Measurements from ENCODE around the gene ATP6AP2.

The ATP6AP2 gene

DNA sequence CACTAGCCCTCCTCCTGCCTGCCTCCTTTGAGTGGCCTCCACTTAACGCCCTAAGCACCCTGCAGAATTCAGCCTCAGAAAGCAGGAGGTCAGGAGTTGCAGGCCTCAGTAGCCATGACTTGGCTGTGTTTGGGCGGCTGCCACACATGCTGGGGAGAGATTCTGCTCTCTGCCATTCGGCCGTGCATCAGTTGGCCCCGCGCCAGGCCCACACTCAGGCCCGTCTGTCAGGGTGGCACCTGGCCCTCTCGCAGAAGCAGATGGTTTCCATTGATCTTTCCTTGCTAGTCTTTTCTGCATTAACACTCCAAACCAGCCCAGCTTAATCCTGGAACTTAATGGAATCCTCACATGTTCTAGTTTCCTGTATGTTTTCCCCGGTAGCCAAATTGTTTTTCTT, 30.7 kb upstream of the ATP6AP2 start:
- Histone ChIP-seq H2BK5ac (ENCODE audit: low read length) (no peak overlapping the region), H2BK120ac (ENCODE audit: low read depth, low read length) (no peak overlapping the region), H4K5ac (ENCODE audit: low read length) (no peak overlapping the region), H3K4me1 (ENCODE audit: control insufficient read depth, low read depth, low read length) (no peaks in the 10 kb centered on the region), H3K56ac (ENCODE audit: low read length) (no peak overlapping the region), H3K4ac (ENCODE audit: low read depth, low read length) (no peak overlapping the region), H3K18ac (ENCODE audit: low read length) (no peak overlapping the region), H3K4me2 (ENCODE audit: low read length) (no peak overlapping the region), H3K27ac (ENCODE audit: low read depth, low read length) (no peak overlapping the region), H3K4me3 (ENCODE audit: low read length) (no peak overlapping the region), H3K27me3 (ENCODE audit: insufficient read depth, low read length, poor library complexity) (no peaks in the 10 kb centered on the region), H3K79me2 (ENCODE audit: control insufficient read depth, insufficient read depth, low read length) (no peaks in the 10 kb centered on the region), H3K79me1 (ENCODE audit: low read length) (no peaks in the 10 kb centered on the region), H2AK5ac (ENCODE audit: low read length) (no peak overlapping the region), H3K23ac (ENCODE audit: low read length) (no peak overlapping the region), H3K9ac (ENCODE audit: low read length) (no peak overlapping the region), H3K36me3 (ENCODE audit: control insufficient read depth, insufficient read depth, low read length) (no peaks in the 10 kb centered on the region), H2BK15ac (replicated peaks; ENCODE audit: low read depth) (no peak overlapping the region), H4K8ac (ENCODE audit: low read depth, low read length) (no peak overlapping the region)
- WGBS (ENCODE audit: extremely low coverage, insufficient coverage, low lambda C conversion rate) = no CpG with 5 or more reads among the region's 9 CpGs
- DNase-seq = no peak

DNA sequence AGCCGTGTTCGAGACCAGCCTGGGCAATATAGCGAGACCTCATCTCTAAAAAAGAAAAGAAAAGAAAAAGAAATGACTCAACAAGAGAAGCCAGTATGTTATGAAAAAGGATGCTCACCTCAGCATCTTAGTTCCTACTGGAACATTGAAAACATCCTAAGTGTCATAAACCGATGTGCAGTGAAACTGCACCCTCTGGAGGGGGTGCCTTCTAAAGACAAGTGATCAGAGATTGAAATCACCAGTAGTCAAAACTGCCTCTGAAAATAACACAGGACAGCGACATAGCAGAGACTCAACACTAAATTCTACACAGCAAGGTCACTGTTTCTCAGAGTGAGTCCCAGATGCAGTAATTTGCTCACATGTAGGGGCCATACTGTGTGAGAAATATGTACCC, 28.0 kb upstream of the ATP6AP2 start:
- no peak for DNase-seq
- H3K4me1 ChIP-seq (ENCODE audit: control insufficient read depth, low read depth, low read length) = no peaks in the 10 kb centered on the region
- no peak overlapping the region for H4K5ac ChIP-seq (ENCODE audit: low read length)
- H3K23ac ChIP-seq (ENCODE audit: low read length) = no peak overlapping the region
- H2BK15ac ChIP-seq (replicated peaks; ENCODE audit: low read depth) = no peak overlapping the region
- no peak overlapping the region for H2AK5ac ChIP-seq (ENCODE audit: low read length)
- H2BK5ac ChIP-seq (ENCODE audit: low read length) = no peak overlapping the region
- no peak overlapping the region for H2BK120ac ChIP-seq (ENCODE audit: low read depth, low read length)
- no peak overlapping the region for H4K8ac ChIP-seq (ENCODE audit: low read depth, low read length)
- H3K9ac ChIP-seq (ENCODE audit: low read length) = no peak overlapping the region
- H3K4me2 ChIP-seq (ENCODE audit: low read length) = no peak overlapping the region
- no peaks in the 10 kb centered on the region for H3K36me3 ChIP-seq (ENCODE audit: control insufficient read depth, insufficient read depth, low read length)
- no peaks in the 10 kb centered on the region for H3K79me1 ChIP-seq (ENCODE audit: low read length)
- no peaks in the 10 kb centered on the region for H3K79me2 ChIP-seq (ENCODE audit: control insufficient read depth, insufficient read depth, low read length)
- H3K27ac ChIP-seq (ENCODE audit: low read depth, low read length) = no peak overlapping the region
- no CpG with 5 or more reads among the region's 5 CpGs for WGBS (ENCODE audit: extremely low coverage, insufficient coverage, low lambda C conversion rate)
- H3K4ac ChIP-seq (ENCODE audit: low read depth, low read length) = no peak overlapping the region
- H3K27me3 ChIP-seq (ENCODE audit: insufficient read depth, low read length, poor library complexity) = no peaks in the 10 kb centered on the region
- no peak overlapping the region for H3K18ac ChIP-seq (ENCODE audit: low read length)
- no peak overlapping the region for H3K4me3 ChIP-seq (ENCODE audit: low read length)
- no peak overlapping the region for H3K56ac ChIP-seq (ENCODE audit: low read length)

DNA sequence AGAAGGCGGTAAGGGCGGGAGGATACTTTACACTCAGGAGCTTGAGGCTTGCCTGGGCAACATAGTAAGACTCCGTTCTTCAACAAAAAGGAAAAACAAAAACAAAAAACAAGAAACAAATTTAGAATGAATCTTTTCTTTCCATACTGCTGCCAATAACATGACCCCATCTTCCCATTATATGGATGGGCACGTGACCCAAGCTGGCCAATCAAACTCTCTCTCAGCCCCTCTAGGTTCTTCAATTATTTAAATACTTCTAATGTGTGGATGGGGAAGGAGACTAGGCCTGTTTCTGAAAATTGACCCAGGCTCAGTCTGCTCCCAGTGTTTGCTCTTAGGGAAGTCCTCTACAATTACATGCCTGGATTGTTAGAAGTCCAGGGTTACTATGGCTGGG, 22.2 kb upstream of the ATP6AP2 start:
- Histone ChIP-seq H2BK120ac (ENCODE audit: low read depth, low read length) (no peak overlapping the region), H4K8ac (ENCODE audit: low read depth, low read length) (no peak overlapping the region), H3K27ac (ENCODE audit: low read depth, low read length) (no peak overlapping the region), H3K36me3 (ENCODE audit: control insufficient read depth, insufficient read depth, low read length) (no peaks in the 10 kb centered on the region), H2BK15ac (replicated peaks; ENCODE audit: low read depth) (no peak overlapping the region), H3K27me3 (ENCODE audit: insufficient read depth, low read length, poor library complexity) (no peaks in the 10 kb centered on the region), H3K4me3 (ENCODE audit: low read length) (no peak overlapping the region), H3K9ac (ENCODE audit: low read length) (no peak overlapping the region), H3K4me1 (ENCODE audit: control insufficient read depth, low read depth, low read length) (no peaks in the 10 kb centered on the region), H2AK5ac (ENCODE audit: low read length) (no peak overlapping the region), H3K56ac (ENCODE audit: low read length) (no peak overlapping the region), H4K5ac (ENCODE audit: low read length) (no peak overlapping the region), H2BK5ac (ENCODE audit: low read length) (no peak overlapping the region), H3K18ac (ENCODE audit: low read length) (no peak overlapping the region), H3K79me1 (ENCODE audit: low read length) (no peaks in the 10 kb centered on the region), H3K23ac (ENCODE audit: low read length) (no peak overlapping the region), H3K4me2 (ENCODE audit: low read length) (no peak overlapping the region), H3K4ac (ENCODE audit: low read depth, low read length) (no peak overlapping the region), H3K79me2 (ENCODE audit: control insufficient read depth, insufficient read depth, low read length) (no peaks in the 10 kb centered on the region)
- DNase-seq = no peak
- no CpG with 5 or more reads among the region's 4 CpGs for WGBS (ENCODE audit: extremely low coverage, insufficient coverage, low lambda C conversion rate)

DNA sequence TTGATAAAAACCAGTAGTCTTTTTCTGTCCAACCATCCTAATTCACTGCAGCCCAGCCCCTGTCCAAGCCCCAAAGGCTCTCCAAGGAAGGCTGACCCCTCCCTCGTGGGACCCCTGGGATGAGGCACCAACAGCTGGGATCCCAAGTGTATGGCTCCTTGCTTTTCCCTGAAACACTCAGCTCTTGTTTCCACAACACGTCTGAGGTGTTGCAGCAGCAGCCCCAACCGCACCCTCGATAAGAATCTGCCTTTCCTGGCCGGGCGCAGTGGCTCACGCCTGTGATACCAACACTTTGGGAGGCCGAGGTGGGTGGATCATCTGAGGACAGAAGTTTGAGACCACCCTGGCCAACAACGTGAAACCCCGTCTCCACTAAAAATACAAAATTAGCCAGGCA, 17.0 kb upstream of the ATP6AP2 start:
- Histone ChIP-seq H3K4ac (ENCODE audit: low read depth, low read length) (no peak overlapping the region), H2BK120ac (ENCODE audit: low read depth, low read length) (no peak overlapping the region), H4K8ac (ENCODE audit: low read depth, low read length) (no peak overlapping the region), H3K23ac (ENCODE audit: low read length) (no peak overlapping the region), H2AK5ac (ENCODE audit: low read length) (no peak overlapping the region), H3K56ac (ENCODE audit: low read length) (no peak overlapping the region), H3K79me2 (ENCODE audit: control insufficient read depth, insufficient read depth, low read length) (no peaks in the 10 kb centered on the region), H2BK5ac (ENCODE audit: low read length) (no peak overlapping the region), H3K4me2 (ENCODE audit: low read length) (no peak overlapping the region), H3K4me3 (ENCODE audit: low read length) (no peak overlapping the region), H3K9ac (ENCODE audit: low read length) (no peak overlapping the region), H4K5ac (ENCODE audit: low read length) (no peak overlapping the region), H2BK15ac (replicated peaks; ENCODE audit: low read depth) (no peak overlapping the region), H3K27me3 (ENCODE audit: insufficient read depth, low read length, poor library complexity) (no peaks in the 10 kb centered on the region), H3K27ac (ENCODE audit: low read depth, low read length) (no peak overlapping the region), H3K18ac (ENCODE audit: low read length) (no peak overlapping the region), H3K36me3 (ENCODE audit: control insufficient read depth, insufficient read depth, low read length) (no peaks in the 10 kb centered on the region), H3K4me1 (ENCODE audit: control insufficient read depth, low read depth, low read length) (no peaks in the 10 kb centered on the region), H3K79me1 (ENCODE audit: low read length) (no peaks in the 10 kb centered on the region)
- WGBS (ENCODE audit: extremely low coverage, insufficient coverage, low lambda C conversion rate) = no CpG with 5 or more reads among the region's 10 CpGs
- DNase-seq = no peak

DNA sequence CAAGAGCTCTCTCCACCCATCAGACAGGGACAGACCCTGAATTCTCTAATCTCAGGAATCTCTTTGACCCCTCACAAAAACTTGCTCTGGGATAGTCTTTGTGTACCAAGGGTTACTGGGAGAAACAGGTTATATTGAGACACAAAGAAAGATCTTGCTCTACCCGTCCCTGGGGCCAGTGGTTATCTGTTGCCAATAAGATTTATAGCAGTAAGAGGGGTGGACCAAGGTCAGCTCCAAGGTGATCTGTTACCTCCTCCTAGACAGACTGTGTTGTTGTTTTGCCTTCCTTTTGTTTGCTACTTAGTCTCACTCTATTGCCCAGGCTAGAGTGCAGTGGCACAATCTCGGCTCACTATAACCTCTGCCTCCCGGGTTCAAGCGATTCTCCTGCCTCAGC, 16.3 kb upstream of the ATP6AP2 start:
- H3K23ac ChIP-seq (ENCODE audit: low read length) = no peak overlapping the region
- H2BK5ac ChIP-seq (ENCODE audit: low read length) = no peak overlapping the region
- no peak overlapping the region for H3K4me2 ChIP-seq (ENCODE audit: low read length)
- no peak for DNase-seq
- no peak overlapping the region for H2AK5ac ChIP-seq (ENCODE audit: low read length)
- no peak overlapping the region for H3K27ac ChIP-seq (ENCODE audit: low read depth, low read length)
- H4K5ac ChIP-seq (ENCODE audit: low read length) = no peak overlapping the region
- no peaks in the 10 kb centered on the region for H3K79me1 ChIP-seq (ENCODE audit: low read length)
- H3K27me3 ChIP-seq (ENCODE audit: insufficient read depth, low read length, poor library complexity) = no peaks in the 10 kb centered on the region
- no peak overlapping the region for H3K56ac ChIP-seq (ENCODE audit: low read length)
- no peak overlapping the region for H4K8ac ChIP-seq (ENCODE audit: low read depth, low read length)
- no peaks in the 10 kb centered on the region for H3K36me3 ChIP-seq (ENCODE audit: control insufficient read depth, insufficient read depth, low read length)
- H3K79me2 ChIP-seq (ENCODE audit: control insufficient read depth, insufficient read depth, low read length) = no peaks in the 10 kb centered on the region
- no peak overlapping the region for H3K4me3 ChIP-seq (ENCODE audit: low read length)
- no peaks in the 10 kb centered on the region for H3K4me1 ChIP-seq (ENCODE audit: control insufficient read depth, low read depth, low read length)
- H2BK15ac ChIP-seq (replicated peaks; ENCODE audit: low read depth) = no peak overlapping the region
- H3K9ac ChIP-seq (ENCODE audit: low read length) = no peak overlapping the region
- no peak overlapping the region for H3K4ac ChIP-seq (ENCODE audit: low read depth, low read length)
- H3K18ac ChIP-seq (ENCODE audit: low read length) = no peak overlapping the region
- no peak overlapping the region for H2BK120ac ChIP-seq (ENCODE audit: low read depth, low read length)
- no CpG with 5 or more reads among the region's 4 CpGs for WGBS (ENCODE audit: extremely low coverage, insufficient coverage, low lambda C conversion rate)

DNA sequence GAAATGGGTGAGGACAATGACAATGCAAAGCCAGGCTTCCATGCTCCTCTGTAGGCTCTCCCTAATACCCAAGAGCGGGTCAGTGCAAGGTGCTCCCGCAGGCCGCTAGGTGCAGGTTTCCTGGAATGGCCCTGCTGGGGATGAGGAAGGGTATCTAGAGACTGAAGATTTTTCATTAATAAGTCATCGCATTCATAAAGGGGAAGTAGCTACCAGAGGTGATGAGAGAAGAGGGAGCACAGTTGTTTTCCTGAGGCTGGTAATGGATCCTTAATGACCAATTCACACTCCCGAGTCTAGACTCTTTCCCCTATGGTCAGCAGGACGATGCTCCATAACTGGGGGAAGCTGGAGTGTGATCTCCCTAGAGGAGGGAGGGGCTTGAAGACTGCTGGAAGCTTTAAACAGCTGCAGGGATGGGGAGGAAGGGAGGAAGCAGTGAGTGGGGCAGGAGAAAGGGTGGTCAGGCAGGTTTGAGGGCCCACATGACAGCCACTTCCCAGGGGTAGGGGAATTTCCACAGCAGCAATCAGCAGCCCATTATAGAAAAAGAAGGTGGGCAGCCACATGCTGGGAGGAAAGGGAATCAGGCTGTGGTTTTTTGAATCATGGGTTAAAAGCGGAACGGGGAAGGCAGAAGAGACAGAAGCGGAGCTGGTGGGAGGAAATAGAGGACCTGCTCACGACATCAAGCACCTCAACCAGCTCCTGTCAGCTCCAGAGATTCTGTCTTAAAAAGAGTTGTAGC, 10.2 kb upstream of the ATP6AP2 start:
- no peak overlapping the region for H3K56ac ChIP-seq (ENCODE audit: low read length)
- no peak overlapping the region for H3K23ac ChIP-seq (ENCODE audit: low read length)
- H4K8ac ChIP-seq (ENCODE audit: low read depth, low read length) = no peak overlapping the region
- H3K18ac ChIP-seq (ENCODE audit: low read length) = no peak overlapping the region
- H3K27ac ChIP-seq (ENCODE audit: low read depth, low read length) = no peak overlapping the region
- H3K4me2 ChIP-seq (ENCODE audit: low read length) = no peak overlapping the region
- H2AK5ac ChIP-seq (ENCODE audit: low read length) = no peak overlapping the region
- no CpG with 5 or more reads among the region's 10 CpGs for WGBS (ENCODE audit: extremely low coverage, insufficient coverage, low lambda C conversion rate)
- no peak overlapping the region for H3K4ac ChIP-seq (ENCODE audit: low read depth, low read length)
- no peaks in the 10 kb centered on the region for H3K79me1 ChIP-seq (ENCODE audit: low read length)
- H2BK15ac ChIP-seq (replicated peaks; ENCODE audit: low read depth) = no peak overlapping the region
- H2BK5ac ChIP-seq (ENCODE audit: low read length) = no peak overlapping the region
- no peak overlapping the region for H4K5ac ChIP-seq (ENCODE audit: low read length)
- no peaks in the 10 kb centered on the region for H3K27me3 ChIP-seq (ENCODE audit: insufficient read depth, low read length, poor library complexity)
- H2BK120ac ChIP-seq (ENCODE audit: low read depth, low read length) = no peak overlapping the region
- no peaks in the 10 kb centered on the region for H3K79me2 ChIP-seq (ENCODE audit: control insufficient read depth, insufficient read depth, low read length)
- H3K36me3 ChIP-seq (ENCODE audit: control insufficient read depth, insufficient read depth, low read length) = no peaks in the 10 kb centered on the region
- no peak overlapping the region for H3K4me3 ChIP-seq (ENCODE audit: low read length)
- no peak overlapping the region for H3K9ac ChIP-seq (ENCODE audit: low read length)
- DNase-seq = peak; percentile 11
- H3K4me1 ChIP-seq (ENCODE audit: control insufficient read depth, low read depth, low read length) = no peaks in the 10 kb centered on the region
